Measurements from ENCODE around the gene GRM7.

DNA sequence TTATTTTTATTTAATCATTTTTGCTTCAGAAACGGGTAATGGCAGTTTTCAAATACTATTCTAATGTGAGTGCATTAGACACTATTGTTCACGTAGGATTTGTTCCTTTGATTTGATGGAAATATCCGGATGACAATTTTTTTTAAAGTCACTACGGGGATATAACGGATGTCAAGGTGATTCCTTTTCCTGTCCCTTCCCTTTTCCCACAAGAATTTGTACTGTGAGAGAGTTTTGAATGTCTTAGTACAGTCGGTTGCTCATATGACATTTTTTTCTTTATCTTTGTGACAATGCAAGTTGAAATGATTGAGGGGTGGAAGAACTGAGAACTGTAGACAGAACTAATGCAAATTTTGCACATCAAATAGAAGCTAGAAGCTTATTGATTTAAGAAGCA lies 209.5 kb downstream of the GRM7 start:
- TF ChIP-seq, protein P1, sequence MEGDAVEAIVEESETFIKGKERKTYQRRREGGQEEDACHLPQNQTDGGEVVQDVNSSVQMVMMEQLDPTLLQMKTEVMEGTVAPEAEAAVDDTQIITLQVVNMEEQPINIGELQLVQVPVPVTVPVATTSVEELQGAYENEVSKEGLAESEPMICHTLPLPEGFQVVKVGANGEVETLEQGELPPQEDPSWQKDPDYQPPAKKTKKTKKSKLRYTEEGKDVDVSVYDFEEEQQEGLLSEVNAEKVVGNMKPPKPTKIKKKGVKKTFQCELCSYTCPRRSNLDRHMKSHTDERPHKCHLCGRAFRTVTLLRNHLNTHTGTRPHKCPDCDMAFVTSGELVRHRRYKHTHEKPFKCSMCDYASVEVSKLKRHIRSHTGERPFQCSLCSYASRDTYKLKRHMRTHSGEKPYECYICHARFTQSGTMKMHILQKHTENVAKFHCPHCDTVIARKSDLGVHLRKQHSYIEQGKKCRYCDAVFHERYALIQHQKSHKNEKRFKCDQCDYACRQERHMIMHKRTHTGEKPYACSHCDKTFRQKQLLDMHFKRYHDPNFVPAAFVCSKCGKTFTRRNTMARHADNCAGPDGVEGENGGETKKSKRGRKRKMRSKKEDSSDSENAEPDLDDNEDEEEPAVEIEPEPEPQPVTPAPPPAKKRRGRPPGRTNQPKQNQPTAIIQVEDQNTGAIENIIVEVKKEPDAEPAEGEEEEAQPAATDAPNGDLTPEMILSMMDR (IDR thresholded peaks at IDR 0.05): no peak
- TF ChIP-seq POLR2A (IDR thresholded peaks at IDR 0.05): no peak
